Natural killer cell (primary cell): ENCODE measurements around the gene ACSBG1. TPM values are rescaled to one million over a fixed set of nuclear protein-coding genes. Genes with fewer than 3 reads are reported as not detected.

Experiments used
- ATAC-seq, 3 donors: fragments of 150-1000 bp in 2 of 3; fragments of 200-7000 bp in 1 of 3; cut with Tn5 transposase; 1 replicate in 1 of 3; 2 replicates in 2 of 3; pipeline ENCODE4 v1.10.0; 2021; ENCODE audit warnings: mild to moderate bottlenecking in 2 of 3, moderate library complexity in 2 of 3
- DNase-seq, 2 donors: peaks; one replicate each; pipeline versions ENCODE4 v3.0.0 to v3.0.0-alpha.2; 2013 to 2021; ENCODE audit warnings: mixed read lengths in 1 of 2
- H3K27ac ChIP-seq: one replicate; pipeline ENCODE4 v1.5.1; 2013; ENCODE audit warnings: mild to moderate bottlenecking, low read length
- H3K27me3 ChIP-seq: one replicate; pipeline ENCODE4 v1.6.1; 2013; ENCODE audit warnings: low read length; ENCODE audit not compliant: control insufficient read depth, insufficient read depth
- H3K36me3 ChIP-seq: one replicate; pipeline ENCODE4 v1.6.1; 2013; ENCODE audit warnings: low read length; ENCODE audit not compliant: control insufficient read depth, insufficient read depth
- H3K4me1 ChIP-seq: one replicate; pipeline ENCODE4 v1.6.1; 2013; ENCODE audit warnings: low read length; ENCODE audit not compliant: control insufficient read depth, insufficient read depth
- H3K4me3 ChIP-seq: one replicate; pipeline ENCODE4 v1.5.1; 2013; ENCODE audit warnings: low read length
- H3K9me3 ChIP-seq: one replicate; pipeline ENCODE4 v1.6.1; 2013; ENCODE audit warnings: low read length; ENCODE audit not compliant: control insufficient read depth, insufficient read depth
- H3K27ac Mint-ChIP-seq, 2 donors: one replicate each; pipeline ENCODE4 v1.8.0; 2022; ENCODE audit warnings: mild to moderate bottlenecking in 2 of 2, mixed read lengths in 2 of 2, moderate library complexity in 1 of 2
- H3K27me3 Mint-ChIP-seq, 2 donors: one replicate each; pipeline ENCODE4 v1.8.0; 2022; ENCODE audit warnings: low read depth in 2 of 2, mixed read lengths in 2 of 2
- H3K36me3 Mint-ChIP-seq: one replicate; pipeline ENCODE4 v1.8.0; 2022; ENCODE audit warnings: mixed read lengths
- H3K4me1 Mint-ChIP-seq, 2 donors: one replicate each; pipeline ENCODE4 v1.8.0; 2022; ENCODE audit warnings: mixed read lengths in 2 of 2
- H3K4me3 Mint-ChIP-seq: one replicate; pipeline ENCODE4 v1.8.0; 2022; ENCODE audit warnings: mild to moderate bottlenecking, moderate library complexity, mixed read lengths
- H3K9me3 Mint-ChIP-seq, 2 donors: one replicate each; pipeline ENCODE4 v1.8.0; 2022; ENCODE audit warnings: mixed read lengths in 2 of 2
- CTCF ChIP-seq: fragments of 200-600 bp; IDR thresholded peaks from one replicate; pipeline ENCODE4 v1.8.0; 2022; ENCODE audit warnings: antibody characterized with exemption
- WGBS: methylation state at CpG from one replicate; pipeline ENCODE4 v1.1.7; 2013; ENCODE audit warnings: missing lambda C conversion rate; ENCODE audit not compliant: insufficient coverage; 5-methylcytosine and 5-hydroxymethylcytosine counted together
- intact Hi-C: fragments of 100-400 bp; cut with micrococcal nuclease; formaldehyde crosslinking; loops from one replicate; pipeline ENCODE4 v1.14.2; 2022
- total RNA-seq, 4 donors: library from RNA; stranded (reverse); fragments of 120-200 nt in 1 of 4; gene quantifications; one replicate each; pipeline versions ENCODE4 v1.2.3 to v1.2.4, GENCODE V29; 2013 to 2022

ACSBG1 gene
- total RNA-seq, 3 donors from 2014 or later (not counting 1 experiment from before 2014, with no cell fraction given): 0.07 TPM; not detected in 2

GRCh38 chr15:78241017-78241416 is 6.7 kb upstream of the ACSBG1 start:
- intact Hi-C loops: loop anchor here (1.0 to 5.0 kb wide), 4 partner anchors 114 to 331 kb away; no protein-coding TSS in a partner anchor
- no peak overlapping the region for H3K4me3 Mint-ChIP-seq
- no peaks in the 10 kb centered on the region for H3K4me1 Mint-ChIP-seq
- ATAC-seq: peak; percentile 83 to 97 (median 95)
- Histone ChIP-seq H3K27ac (no peak overlapping the region), H3K36me3 (no peaks in the 10 kb centered on the region), H3K4me3 (no peak overlapping the region), H3K27me3 (no peaks in the 10 kb centered on the region), H3K9me3 (no peaks in the 10 kb centered on the region), H3K4me1 (no peaks in the 10 kb centered on the region)
- H3K36me3 Mint-ChIP-seq: no peaks in the 10 kb centered on the region
- peak; percentile 80 for TF ChIP-seq CTCF
- DNase-seq: peak; percentile 75 to 87
- no peaks in the 10 kb centered on the region for H3K27me3 Mint-ChIP-seq
- H3K27ac Mint-ChIP-seq: no peak overlapping the region
- H3K9me3 Mint-ChIP-seq: no peaks in the 10 kb centered on the region
- WGBS: 17% methylated on average over 12 of the region's 12 CpGs

- H3K36me3 Mint-ChIP-seq: no peaks in the 10 kb centered on the region
- H3K27ac Mint-ChIP-seq: no peak overlapping the region
- intact Hi-C loops: loop anchor here (5.0 kb wide), 1 partner anchor 113 kb away; no protein-coding TSS in a partner anchor
- H3K27me3 ChIP-seq: no peaks in the 10 kb centered on the region
- H3K27me3 Mint-ChIP-seq: peaks cover 0 to 2% of the 10 kb centered on the region in 2 donors
- TF ChIP-seq CTCF: no peak
- no peak overlapping the region for H3K4me3 Mint-ChIP-seq
- no peak overlapping the region for H3K4me3 ChIP-seq
- no peaks in the 10 kb centered on the region for H3K9me3 Mint-ChIP-seq
- WGBS: 98% methylated on average over 5 of the region's 5 CpGs
- H3K36me3 ChIP-seq: no peaks in the 10 kb centered on the region
- DNase-seq (no peak), ATAC-seq (no peak)
- no peaks in the 10 kb centered on the region for H3K4me1 ChIP-seq
- H3K27ac ChIP-seq: no peak overlapping the region
- no peaks in the 10 kb centered on the region for H3K9me3 ChIP-seq
- H3K4me1 Mint-ChIP-seq: no peaks in the 10 kb centered on the region
Measured at GRCh38 chr15:78239811-78240210, 5.4 kb upstream of the ACSBG1 start.

DNA sequence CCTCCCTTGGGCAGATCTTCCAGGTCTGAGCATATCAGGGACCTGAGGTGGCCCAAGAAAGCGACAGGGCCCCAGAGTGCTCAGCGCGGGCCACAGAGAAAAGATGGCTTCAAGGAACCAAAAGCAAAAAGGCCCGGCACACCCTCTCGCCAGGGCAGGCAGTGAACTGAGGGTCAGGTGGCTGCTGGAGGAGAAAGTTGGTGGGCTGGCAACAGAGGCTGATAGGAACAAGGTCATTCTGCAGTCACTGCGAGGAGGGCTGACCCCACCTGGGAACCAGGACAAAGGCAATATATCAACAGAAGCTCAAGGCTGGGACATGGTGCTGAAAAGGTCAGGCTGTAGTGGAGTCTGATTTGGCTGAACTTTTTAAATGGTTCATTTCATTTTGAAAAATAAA is 2.8 kb upstream of the ACSBG1 start:
- H3K4me3 Mint-ChIP-seq: no peak overlapping the region
- H3K36me3 Mint-ChIP-seq: no peaks in the 10 kb centered on the region
- Histone ChIP-seq H3K36me3 (no peaks in the 10 kb centered on the region), H3K27me3 (no peaks in the 10 kb centered on the region), H3K4me3 (no peak overlapping the region), H3K27ac (no peak overlapping the region), H3K4me1 (no peaks in the 10 kb centered on the region), H3K9me3 (no peaks in the 10 kb centered on the region)
- no peaks in the 10 kb centered on the region for H3K9me3 Mint-ChIP-seq
- 74% methylated on average over 6 of the region's 6 CpGs for WGBS
- DNase-seq (no peak), ATAC-seq (no peak)
- no peak for TF ChIP-seq CTCF
- no peak overlapping the region for H3K27ac Mint-ChIP-seq
- H3K27me3 Mint-ChIP-seq: peaks cover 2 to 11% of the 10 kb centered on the region in 2 donors
- intact Hi-C loops: no loop called here
- H3K4me1 Mint-ChIP-seq: no peaks in the 10 kb centered on the region

GRCh38 chr15:78236491-78236890 is 2.1 kb upstream of the ACSBG1 start:
- DNase-seq (no peak), ATAC-seq (no peak)
- no peaks in the 10 kb centered on the region for H3K4me1 Mint-ChIP-seq
- H3K4me3 Mint-ChIP-seq: no peak overlapping the region
- intact Hi-C loops: no loop called here
- no peak overlapping the region for H3K27ac Mint-ChIP-seq
- 79% methylated on average over 6 of the region's 6 CpGs for WGBS
- Histone ChIP-seq H3K36me3 (no peaks in the 10 kb centered on the region), H3K9me3 (no peaks in the 10 kb centered on the region), H3K27me3 (no peaks in the 10 kb centered on the region), H3K4me1 (no peaks in the 10 kb centered on the region), H3K27ac (no peak overlapping the region), H3K4me3 (no peak overlapping the region)
- no peak for TF ChIP-seq CTCF
- H3K36me3 Mint-ChIP-seq: no peaks in the 10 kb centered on the region
- H3K27me3 Mint-ChIP-seq: peaks cover 2 to 11% of the 10 kb centered on the region in 2 donors
- H3K9me3 Mint-ChIP-seq: no peaks in the 10 kb centered on the region
